Measurements from ENCODE around the gene KIRREL3.
"Not testable (repeated sequence)": the region's sequence is repeated elsewhere in the genome, so short reads cannot be mapped to it uniquely, and the experiment has no call there.

The KIRREL3 gene

GRCh38 chr11:126373389-126374066, 627.0 kb downstream of the KIRREL3 start:
- H3K36me3 Mint-ChIP-seq (ENCODE audit: low read depth); H3K9me3 Mint-ChIP-seq; H3K4me1 Mint-ChIP-seq (ENCODE audit: low read depth); H3K4me3 Mint-ChIP-seq; H3K27me3 Mint-ChIP-seq; H3K27ac Mint-ChIP-seq: not testable (repeated sequence)
